Measurements from ENCODE around the gene TSKU.

DNA sequence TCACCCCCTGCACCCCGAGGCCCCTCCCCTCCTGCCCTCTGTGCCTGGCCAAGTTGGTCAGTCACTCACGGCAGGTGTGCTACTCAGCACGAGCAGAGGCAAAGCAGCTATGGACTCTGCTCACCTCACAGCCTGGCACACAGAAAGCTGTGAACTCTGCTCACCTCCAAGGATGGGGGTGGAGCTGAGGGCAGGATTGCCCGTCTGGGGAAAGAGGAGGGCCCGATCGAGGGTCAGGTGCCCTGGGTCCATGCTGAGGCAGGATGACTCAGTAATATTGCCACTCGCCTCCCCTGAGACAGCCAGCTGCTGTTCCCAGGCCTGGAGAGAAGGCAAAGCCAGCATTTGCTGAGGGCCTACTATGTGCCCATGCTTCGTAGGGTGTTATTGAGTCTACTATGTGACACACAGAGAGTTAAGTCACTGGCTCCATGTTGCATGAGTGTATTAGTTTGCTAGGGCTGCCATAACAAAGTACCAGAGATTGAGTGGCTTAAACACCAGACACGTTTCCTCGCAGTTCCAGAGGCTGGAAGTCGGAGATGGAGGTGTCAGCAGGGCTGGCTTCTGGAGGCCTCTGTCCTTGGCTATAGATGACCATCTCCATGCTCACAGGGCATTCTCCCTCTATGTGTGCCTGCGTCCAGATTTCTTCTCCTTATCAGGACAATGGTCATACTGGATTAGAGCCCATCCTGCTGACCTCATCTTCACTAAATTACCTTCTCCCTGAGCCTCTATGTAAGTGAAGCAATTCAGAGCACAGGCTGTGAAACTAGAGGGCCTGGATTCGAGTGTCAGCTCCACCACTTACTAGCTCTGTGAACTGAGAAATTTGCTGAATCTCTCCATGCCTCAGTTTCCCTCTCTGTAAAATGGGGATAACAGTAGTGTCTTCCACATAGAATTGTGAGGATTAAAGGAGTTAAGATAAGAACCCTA is 13.2 kb upstream of the TSKU start:
- TF ChIP-seq POLR2A (IDR thresholded peaks at IDR 0.05) (no peak), CTCF (IDR thresholded peaks at IDR 0.05) (no peak)
